C4-2B (cell line): ENCODE data around the gene IGF2R.

ENCODE experiments used
- CTCF ChIP-seq: fragments of 450-650 bp; conservative IDR thresholded peaks from 2 replicates; pipeline ENCODE4 v1.5.1; 2017; ENCODE audit warnings: mild to moderate bottlenecking
- ZFX ChIP-seq: fragments of 450-650 bp; IDR thresholded peaks from 2 replicates; pipeline ENCODE4 v1.6.1; 2017

DNA sequence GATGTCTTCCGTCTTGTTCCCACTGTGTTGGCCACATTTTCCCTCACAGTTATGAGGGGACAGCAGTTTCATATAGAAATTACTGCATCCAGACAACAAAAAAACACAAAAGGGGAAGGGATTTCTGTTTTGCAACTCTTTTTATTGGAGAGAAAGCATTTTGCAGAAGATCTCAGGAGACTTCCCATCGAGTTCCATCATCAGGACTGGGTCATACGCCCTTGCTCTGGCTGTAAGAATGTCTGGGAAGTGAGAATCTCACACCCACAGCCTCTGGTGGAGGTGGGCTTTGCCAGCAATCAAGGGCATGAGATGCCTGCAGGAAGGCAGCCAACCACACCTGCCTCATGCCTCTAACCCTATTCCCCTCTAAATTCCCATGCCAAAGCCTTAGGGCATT, 5.8 kb upstream of the IGF2R start:
- no peak for TF ChIP-seq CTCF
- no peak for TF ChIP-seq ZFX
